ENCODE measurements around the gene EXOC1. TPM values are rescaled to one million over a fixed set of nuclear protein-coding genes. Genes with fewer than 3 reads are reported as not detected.

EXOC1 gene
- total RNA-seq, 1 experiment from 2014 or later, result 17.6 TPM

DNA sequence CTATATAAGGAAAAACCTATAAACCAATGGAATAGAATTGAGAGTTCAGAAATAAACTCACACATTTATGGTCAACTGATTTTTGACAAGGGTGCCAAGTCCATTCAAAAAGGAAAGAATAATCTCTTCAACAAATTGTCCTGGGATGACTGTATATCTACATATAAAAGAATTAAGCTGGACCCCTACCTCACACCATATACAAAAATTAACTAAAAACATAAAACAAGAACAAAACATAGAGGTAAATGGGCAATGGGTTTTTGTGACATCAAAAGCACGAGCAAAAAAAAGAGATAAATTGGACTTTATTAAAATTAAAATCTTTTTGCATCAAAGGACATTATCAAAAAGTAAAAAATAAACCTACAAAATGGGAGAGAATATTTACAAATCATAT is 15.5 kb upstream of the EXOC1 start:
- POLR2A ChIA-PET, result no interaction called here
- Histone ChIP-seq H3K9me3 (ENCODE audit: control insufficient read depth in 1 of 2, insufficient read depth in 1 of 2, low read depth in 1 of 2, low read length in 2 of 2) (no peaks in the 10 kb centered on the region), H3K27ac (ENCODE audit: low read depth, low read length) (no peak overlapping the region), H2AFZ (ENCODE audit: low read depth, low read length, poor library complexity, severe bottlenecking) (no peak overlapping the region), H3K4me2 (ENCODE audit: low read length) (no peak overlapping the region), H3K9me2 (ENCODE audit: insufficient read depth) (no peaks in the 10 kb centered on the region), H4K20me1 (ENCODE audit: insufficient read depth) (no peaks in the 10 kb centered on the region), H3K36me3 (ENCODE audit: control insufficient read depth in 1 of 2, insufficient read depth in 2 of 2, low read length in 2 of 2) (no peaks in the 10 kb centered on the region), H3K9ac (ENCODE audit: low read length) (no peak overlapping the region), H3K4me3 (replicated peaks in 1 of 2; ENCODE audit: low read depth in 1 of 2, low read length in 2 of 2) (no peak overlapping the region), H3K27me3 (ENCODE audit: insufficient read depth, low read length) (no peaks in the 10 kb centered on the region), H3K79me2 (ENCODE audit: insufficient read depth, low read length) (no peaks in the 10 kb centered on the region), H3K4me1 (ENCODE audit: control insufficient read depth in 1 of 2, insufficient read depth in 2 of 2, low read length in 2 of 2) (no peaks in the 10 kb centered on the region)
- ATAC-seq, result no peak
- DNase-seq (ENCODE audit: low read depth, low spot score), result no peak
- no TSS peak for BruUV-seq (replicated peaks)
- RAD21 ChIA-PET (ENCODE audit: low non-redundant PET in 1 of 2, low total read pairs in 2 of 2, uncharacterized antibody in 2 of 2, unreplicated experiment in 2 of 2), result no interaction called here
- TF ChIP-seq POLR2AphosphoS5 (IDR thresholded peaks at IDR 0.05; ENCODE audit: low read depth, low read length) (no peak), SP1 (IDR thresholded peaks at IDR 0.05; ENCODE audit: low read depth) (no peak), ZBTB33 (IDR thresholded peaks at IDR 0.05; ENCODE audit: extremely low read depth, insufficient replicate concordance, low read length) (no peak), POLR2A (IDR thresholded peaks at IDR 0.05; ENCODE audit: borderline replicate concordance, extremely low read depth, insufficient read depth, insufficient read length) (no peak), REST (IDR thresholded peaks at IDR 0.05; ENCODE audit: low read depth) (no peak), EZH2phosphoT487 (IDR thresholded peaks at IDR 0.05; ENCODE audit: borderline replicate concordance) (no peak), EZH2 (IDR thresholded peaks at IDR 0.05) (no peak), ZFX (IDR thresholded peaks at IDR 0.05) (no peak)
- TF ChIP-seq, protein P1, sequence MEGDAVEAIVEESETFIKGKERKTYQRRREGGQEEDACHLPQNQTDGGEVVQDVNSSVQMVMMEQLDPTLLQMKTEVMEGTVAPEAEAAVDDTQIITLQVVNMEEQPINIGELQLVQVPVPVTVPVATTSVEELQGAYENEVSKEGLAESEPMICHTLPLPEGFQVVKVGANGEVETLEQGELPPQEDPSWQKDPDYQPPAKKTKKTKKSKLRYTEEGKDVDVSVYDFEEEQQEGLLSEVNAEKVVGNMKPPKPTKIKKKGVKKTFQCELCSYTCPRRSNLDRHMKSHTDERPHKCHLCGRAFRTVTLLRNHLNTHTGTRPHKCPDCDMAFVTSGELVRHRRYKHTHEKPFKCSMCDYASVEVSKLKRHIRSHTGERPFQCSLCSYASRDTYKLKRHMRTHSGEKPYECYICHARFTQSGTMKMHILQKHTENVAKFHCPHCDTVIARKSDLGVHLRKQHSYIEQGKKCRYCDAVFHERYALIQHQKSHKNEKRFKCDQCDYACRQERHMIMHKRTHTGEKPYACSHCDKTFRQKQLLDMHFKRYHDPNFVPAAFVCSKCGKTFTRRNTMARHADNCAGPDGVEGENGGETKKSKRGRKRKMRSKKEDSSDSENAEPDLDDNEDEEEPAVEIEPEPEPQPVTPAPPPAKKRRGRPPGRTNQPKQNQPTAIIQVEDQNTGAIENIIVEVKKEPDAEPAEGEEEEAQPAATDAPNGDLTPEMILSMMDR (IDR thresholded peaks at IDR 0.05 in 2 of 3, conservative IDR thresholded peaks at IDR 0.05 in 1 of 3; ENCODE audit: borderline replicate concordance in 1 of 3, insufficient read depth in 1 of 3, low read depth in 2 of 3, low read length in 2 of 3), result no peak
- CTCF ChIA-PET, result no interaction called here
- intact Hi-C loops (cut with micrococcal nuclease), result no loop called here
